CD14-positive monocyte (primary cell): Measurements from ENCODE around the gene PLA2G2C. TPM values are rescaled to one million over a fixed set of nuclear protein-coding genes. Genes with fewer than 3 reads are reported as not detected.
"Not testable (repeated sequence)": the region's sequence is repeated elsewhere in the genome, so short reads cannot be mapped to it uniquely, and the experiment has no call there.

ENCODE experiments used
- DNase-seq, 3 donors: peaks; one replicate each; pipeline ENCODE4 v3.0.0-alpha.2; 2011 to 2022
- H2AFZ ChIP-seq: 2 replicates; pipeline ENCODE4 v1.6.0; 2012; ENCODE audit warnings: mild to moderate bottlenecking, low read depth, low read length, inconsistent platforms; ENCODE audit not compliant: insufficient read depth, poor library complexity, severe bottlenecking
- H3K27ac ChIP-seq, 2 donors: 1 replicate in 1 of 2; 2 replicates in 1 of 2; pipeline ENCODE4 v1.5.1; 2012 to 2013; ENCODE audit warnings: low read length in 2 of 2, control low read depth in 1 of 2, inconsistent platforms in 1 of 2, low read depth in 1 of 2, mild to moderate bottlenecking in 1 of 2
- H3K27me3 ChIP-seq, 2 donors: one replicate each; pipeline versions ENCODE4 v1.6.0 to v1.6.1; 2011 to 2013; ENCODE audit warnings: low read length in 2 of 2; ENCODE audit not compliant: control insufficient read depth in 2 of 2, insufficient read depth in 2 of 2
- H3K36me3 ChIP-seq, 2 donors: replicated peaks in 1 of 2; 1 replicate in 1 of 2; 2 replicates in 1 of 2; pipeline versions ENCODE4 v1.5.1 to v1.6.1; 2012 to 2013; ENCODE audit warnings: low read length in 2 of 2, control low read depth in 1 of 2, inconsistent platforms in 1 of 2, mild to moderate bottlenecking in 1 of 2; ENCODE audit not compliant: insufficient read depth in 2 of 2, control insufficient read depth in 1 of 2
- H3K4me1 ChIP-seq, 2 donors: 1 replicate in 1 of 2; 2 replicates in 1 of 2; pipeline versions ENCODE4 v1.5.1 to v1.6.1; 2012 to 2013; ENCODE audit warnings: low read length in 2 of 2, control low read depth in 1 of 2, inconsistent platforms in 1 of 2, mild to moderate bottlenecking in 1 of 2, moderate library complexity in 1 of 2; ENCODE audit not compliant: insufficient read depth in 2 of 2, control insufficient read depth in 1 of 2
- H3K4me2 ChIP-seq: replicated peaks from 2 replicates; pipeline ENCODE3; 2012; ENCODE audit warnings: low read length, moderate library complexity, mild to moderate bottlenecking; ENCODE audit not compliant: poor library complexity, severe bottlenecking; ENCODE audit errors: extremely low read depth
- H3K4me3 ChIP-seq, 3 experiments: fragments of 200-600 bp in 1 of 3; sonication (generic) in 1 of 3; replicated peaks in 1 of 3; 1 replicate in 2 of 3; 2 replicates in 1 of 3; pipeline ENCODE4 v1.5.1; 2011 to 2013; ENCODE audit warnings: low read length in 3 of 3, mild to moderate bottlenecking in 3 of 3, control low read depth in 2 of 3, low read depth in 2 of 3, inconsistent platforms in 1 of 3, moderate library complexity in 1 of 3
- H3K79me2 ChIP-seq: 2 replicates; pipeline ENCODE4 v1.6.0; 2012; ENCODE audit warnings: mild to moderate bottlenecking, control low read depth, inconsistent platforms, low read length, moderate library complexity; ENCODE audit not compliant: insufficient read depth
- H3K9ac ChIP-seq: 2 replicates; pipeline ENCODE4 v1.6.0; 2017; ENCODE audit warnings: low read length, mild to moderate bottlenecking; ENCODE audit not compliant: insufficient read depth, poor library complexity, severe bottlenecking
- H3K9me3 ChIP-seq, 2 donors: replicated peaks in 1 of 2; 1 replicate in 1 of 2; 2 replicates in 1 of 2; pipeline versions ENCODE4 v1.5.1 to v1.6.1; 2012 to 2013; ENCODE audit warnings: low read length in 2 of 2, control low read depth in 1 of 2; ENCODE audit not compliant: control insufficient read depth in 1 of 2, insufficient read depth in 1 of 2
- H4K20me1 ChIP-seq: 2 replicates; pipeline ENCODE4 v1.6.0; 2012; ENCODE audit warnings: mild to moderate bottlenecking, low read length, control low read depth, moderate library complexity; ENCODE audit not compliant: insufficient read depth
- H3K27ac Mint-ChIP-seq, 7 donors: one replicate each; pipeline ENCODE4 v1.8.0; 2020; ENCODE audit warnings: mild to moderate bottlenecking in 7 of 7, mixed read lengths in 7 of 7, moderate library complexity in 6 of 7, inconsistent platforms in 2 of 7
- H3K27me3 Mint-ChIP-seq, 3 donors: one replicate each; pipeline ENCODE4 v1.8.0; 2021 to 2022; ENCODE audit warnings: low read depth in 3 of 3, mild to moderate bottlenecking in 3 of 3, mixed read lengths in 3 of 3, moderate library complexity in 3 of 3, inconsistent platforms in 1 of 3
- H3K36me3 Mint-ChIP-seq, 2 donors: one replicate each; pipeline ENCODE4 v1.8.0; 2020; ENCODE audit warnings: mixed read lengths in 2 of 2, inconsistent platforms in 1 of 2, mild to moderate bottlenecking in 1 of 2
- H3K4me1 Mint-ChIP-seq: one replicate; pipeline ENCODE4 v1.8.0; 2020; ENCODE audit warnings: mild to moderate bottlenecking, mixed read lengths
- H3K4me3 Mint-ChIP-seq, 2 donors: one replicate each; pipeline ENCODE4 v1.8.0; 2020; ENCODE audit warnings: mild to moderate bottlenecking in 2 of 2, mixed read lengths in 2 of 2, moderate library complexity in 1 of 2
- H3K9me3 Mint-ChIP-seq, 7 donors: one replicate each; pipeline ENCODE4 v1.8.0; 2020 to 2022; ENCODE audit warnings: mixed read lengths in 7 of 7, mild to moderate bottlenecking in 6 of 7, moderate library complexity in 6 of 7, inconsistent platforms in 2 of 7
- CTCF ChIP-seq: fragments of 200-600 bp; IDR thresholded peaks from one replicate; pipeline ENCODE4 v1.8.0; 2022; ENCODE audit warnings: antibody characterized with exemption, mild to moderate bottlenecking
- WGBS: methylation state at CpG from one replicate; pipeline ENCODE4 v1.1.5; 2013; ENCODE audit warnings: missing lambda C conversion rate; ENCODE audit not compliant: insufficient coverage; 5-methylcytosine and 5-hydroxymethylcytosine counted together
- intact Hi-C, 2 donors: fragments of 100-400 bp; cut with micrococcal nuclease; formaldehyde crosslinking; loops; one replicate each; pipeline versions ENCODE4 v1.15.0 to v1.15.1; 2023
- polyA plus RNA-seq, 3 donors: library from polyadenylated mRNA; depleted of rRNA in 1 of 3; unstranded in 2 of 3; stranded (reverse) in 1 of 3; fragments of 300-500 nt in 2 of 3; fragments of >200 nt in 1 of 3; fragmentation: Illumina TruSeq in 2 of 3; gene quantifications; 1 replicate in 2 of 3; 2 replicates in 1 of 3; pipeline ENCODE4 v1.2.3, GENCODE V29; 2012 to 2021

Gene PLA2G2C
- polyA plus RNA-seq, 3 donors, result 0.07 to 0.40 TPM; not detected in 1

- H3K27ac ChIP-seq, result no peak overlapping the region
- no peak overlapping the region for H3K4me3 ChIP-seq
- Mint-ChIP-seq H3K4me1 (peaks cover 7% of the 10 kb centered on the region), H3K9me3 (peaks cover 0 to 8% (median 0%) of the 10 kb centered on the region in 7 donors), H3K4me3 (no peak overlapping the region), H3K27ac (no peak overlapping the region), H3K27me3 (peaks cover 13 to 43% (median 31%) of the 10 kb centered on the region in 3 donors), H3K36me3 (no peaks in the 10 kb centered on the region)
- intact Hi-C loops, result no loop called here
- no peak for DNase-seq
- no peaks in the 10 kb centered on the region for H3K36me3 ChIP-seq
- peaks cover 22 to 30% of the 10 kb centered on the region in 2 donors for H3K27me3 ChIP-seq
- no peaks in the 10 kb centered on the region for H3K9me3 ChIP-seq
- H3K4me2 ChIP-seq, result no peak overlapping the region
- WGBS, result 80% methylated on average over 1 of the region's 5 CpGs
- H3K9ac ChIP-seq, result no peak overlapping the region
- H3K4me1 ChIP-seq, result peaks cover 6 to 7% of the 10 kb centered on the region in 2 donors
- no peak overlapping the region for H2AFZ ChIP-seq
- H3K79me2 ChIP-seq, result no peaks in the 10 kb centered on the region
- no peak for TF ChIP-seq CTCF
- H4K20me1 ChIP-seq, result no peaks in the 10 kb centered on the region
Measured at GRCh38 chr1:20220036-20220435, 33.7 kb upstream of the PLA2G2C start.

GRCh38 chr1:20219053-20219452, 32.7 kb upstream of the PLA2G2C start:
- H3K36me3 ChIP-seq, H4K20me1 ChIP-seq, H2AFZ ChIP-seq, H3K4me2 ChIP-seq, H3K4me1 Mint-ChIP-seq, H3K27ac ChIP-seq, H3K4me1 ChIP-seq, H3K9me3 Mint-ChIP-seq, H3K36me3 Mint-ChIP-seq, intact Hi-C loops, H3K9me3 ChIP-seq, H3K4me3 Mint-ChIP-seq, H3K79me2 ChIP-seq, DNase-seq, H3K27ac Mint-ChIP-seq, H3K4me3 ChIP-seq, H3K9ac ChIP-seq: not testable (repeated sequence)
- 93% methylated on average over 2 of the region's 6 CpGs for WGBS
- H3K27me3 ChIP-seq, result peaks cover 20 to 24% of the 10 kb centered on the region in 2 donors
- peaks cover 15 to 42% (median 26%) of the 10 kb centered on the region in 3 donors for H3K27me3 Mint-ChIP-seq
